Measurements from ENCODE around the gene SCML1.
A peak's percentile ranks its signal among the peaks of the same experiment; 100 is the strongest.

The SCML1 gene, protein sequence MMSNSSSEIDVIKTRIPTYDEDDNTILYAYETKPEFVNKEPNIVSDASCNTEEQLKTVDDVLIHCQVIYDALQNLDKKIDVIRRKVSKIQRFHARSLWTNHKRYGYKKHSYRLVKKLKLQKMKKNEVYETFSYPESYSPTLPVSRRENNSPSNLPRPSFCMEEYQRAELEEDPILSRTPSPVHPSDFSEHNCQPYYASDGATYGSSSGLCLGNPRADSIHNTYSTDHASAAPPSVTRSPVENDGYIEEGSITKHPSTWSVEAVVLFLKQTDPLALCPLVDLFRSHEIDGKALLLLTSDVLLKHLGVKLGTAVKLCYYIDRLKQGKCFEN

DNA sequence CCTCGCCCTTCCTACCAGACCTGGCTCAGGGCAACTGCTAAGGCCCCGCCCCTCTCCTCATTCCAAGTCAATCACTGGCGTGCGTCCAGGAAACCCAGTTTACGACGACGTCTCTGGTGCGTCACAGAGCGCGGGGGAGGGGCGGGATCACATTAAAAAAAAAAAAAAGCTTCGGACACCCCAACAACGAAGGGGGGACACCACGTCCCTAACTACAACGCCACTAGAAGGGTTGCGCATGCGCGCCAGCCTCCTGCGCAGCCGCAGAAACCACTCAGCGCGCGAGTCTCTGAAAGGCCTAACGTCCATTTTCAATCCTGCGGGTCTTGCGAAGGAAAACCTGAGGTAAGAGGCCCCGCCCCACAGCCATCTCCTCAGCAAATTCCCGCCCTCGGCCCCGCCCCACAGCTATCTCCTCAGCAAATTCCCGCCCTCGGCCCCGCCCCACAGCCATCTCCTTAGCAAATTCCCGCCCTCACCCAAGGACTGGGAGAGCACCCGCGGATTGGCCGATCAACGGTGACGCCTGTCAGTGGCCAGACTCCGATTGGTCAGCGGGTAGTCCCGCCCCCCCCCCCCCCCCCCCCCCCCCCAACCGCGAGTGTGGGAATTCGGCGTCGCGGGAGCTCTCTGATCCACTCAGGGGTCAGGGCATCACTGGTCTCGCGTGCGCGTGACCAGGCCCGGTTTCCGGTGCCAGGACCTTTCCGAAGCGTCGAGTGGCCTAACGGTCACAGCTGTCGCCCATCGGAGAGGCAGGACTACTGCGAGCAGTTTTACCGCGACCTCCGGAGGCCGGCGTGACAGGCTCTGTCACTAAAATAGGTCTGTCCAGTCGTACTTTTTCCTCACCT, at the start of gene SCML1:
Gene SCML1, plus strand, starts transcription at position 638 of the 854 bp plus-strand sequence. CDS start 6,694 bp downstream, outside the sequence.
- DNase-seq: peak; percentile 94

- DNase-seq: no peak
Measured at GRCh38 chrX:17687648-17688047, 49.6 kb upstream of the SCML1 start.

DNA sequence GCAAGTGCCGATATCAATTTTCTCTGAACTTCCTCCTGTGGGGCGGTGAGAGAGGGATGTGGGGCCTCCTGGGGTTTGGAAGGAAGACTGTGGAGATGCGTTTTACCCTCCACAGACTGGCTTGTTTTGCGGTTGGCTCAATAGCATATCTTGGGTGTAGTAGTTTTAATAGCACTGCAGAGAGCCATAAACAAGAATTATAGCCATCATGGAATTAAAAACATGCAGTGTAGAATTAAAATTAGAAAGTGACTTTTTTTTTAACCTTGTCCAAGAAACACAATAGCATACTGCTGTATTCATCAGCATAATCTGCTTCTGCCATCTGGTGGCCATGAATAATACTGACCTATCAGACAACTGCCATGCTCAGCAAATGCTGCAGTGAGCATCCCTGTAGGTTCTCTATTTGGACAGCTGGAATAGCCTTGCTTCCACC, 47.3 kb upstream of the SCML1 start:
- peak; percentile 47 for DNase-seq

DNA sequence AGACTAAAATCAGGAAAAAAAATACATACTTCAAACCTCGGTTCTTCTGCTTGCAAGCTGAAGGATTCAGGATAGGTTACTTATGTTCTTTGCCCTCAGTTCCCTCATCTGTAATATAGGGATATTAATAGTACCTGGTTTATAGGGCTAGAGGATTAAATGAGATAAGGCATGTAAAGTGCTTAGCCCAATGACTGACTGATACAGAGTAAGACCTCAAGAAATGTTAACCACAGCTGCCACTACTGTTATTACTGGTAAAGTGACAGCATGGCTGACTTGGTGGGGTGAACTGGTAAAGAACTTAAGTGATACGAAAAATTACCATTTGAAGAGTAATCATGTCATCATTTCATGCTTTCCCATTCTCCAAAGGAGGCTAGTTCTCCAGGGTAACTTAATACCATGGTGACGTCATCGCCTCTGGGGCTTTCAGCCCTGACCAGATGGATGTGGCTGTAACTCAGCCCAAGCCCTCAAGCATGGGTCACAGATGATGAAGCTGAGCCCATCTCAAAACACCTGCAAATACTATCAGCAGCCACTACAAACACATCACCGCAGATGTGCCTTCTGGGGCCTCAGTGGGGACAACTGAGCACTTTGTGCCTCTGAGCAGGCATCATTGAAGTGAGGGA, 44.5 kb upstream of the SCML1 start:
- peak; percentile 28 for DNase-seq

GRCh38 chrX:17697191-17697590, 40.1 kb upstream of the SCML1 start:
- peak; percentile 1 for DNase-seq

DNA sequence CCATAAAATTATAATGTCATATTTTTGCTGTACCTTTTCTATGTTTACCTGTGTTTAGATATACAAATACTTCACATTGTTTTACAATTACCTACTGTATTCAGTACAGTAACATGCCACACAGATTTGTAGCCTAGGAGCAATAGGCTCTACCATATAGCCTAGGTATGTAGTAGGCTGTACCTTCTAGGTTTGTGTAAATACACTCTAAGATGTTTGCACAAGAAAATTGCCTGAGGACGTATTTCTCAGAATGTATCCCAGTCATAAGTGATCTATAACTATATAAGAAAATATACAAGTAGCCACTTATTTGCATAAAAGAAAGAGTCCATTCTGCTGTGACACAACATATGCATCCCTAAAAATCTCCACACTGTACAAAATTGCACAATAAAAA, 36.3 kb upstream of the SCML1 start:
- no peak for DNase-seq

GRCh38 chrX:17703201-17703600, 34.1 kb upstream of the SCML1 start:
- DNase-seq: no peak

DNA sequence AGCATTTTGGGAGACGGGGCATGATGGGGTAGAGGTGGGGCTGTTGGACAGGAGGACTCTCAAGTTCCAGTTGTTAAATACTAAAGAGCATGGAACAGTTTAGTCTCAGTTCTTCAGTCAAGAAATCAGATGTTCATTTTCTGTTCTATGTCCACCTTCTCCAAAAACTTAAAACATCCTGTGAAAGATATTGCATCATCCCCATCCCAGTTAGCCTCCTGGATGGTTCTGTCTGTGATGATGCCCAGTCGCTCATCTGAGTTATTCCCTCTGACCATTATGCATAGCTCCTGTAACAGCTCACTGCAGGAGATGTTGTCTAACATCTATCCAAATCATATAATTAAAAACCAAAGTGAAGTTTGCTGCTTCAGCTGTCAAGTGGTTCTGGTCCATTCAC, 32.1 kb upstream of the SCML1 start:
- DNase-seq: no peak

DNA sequence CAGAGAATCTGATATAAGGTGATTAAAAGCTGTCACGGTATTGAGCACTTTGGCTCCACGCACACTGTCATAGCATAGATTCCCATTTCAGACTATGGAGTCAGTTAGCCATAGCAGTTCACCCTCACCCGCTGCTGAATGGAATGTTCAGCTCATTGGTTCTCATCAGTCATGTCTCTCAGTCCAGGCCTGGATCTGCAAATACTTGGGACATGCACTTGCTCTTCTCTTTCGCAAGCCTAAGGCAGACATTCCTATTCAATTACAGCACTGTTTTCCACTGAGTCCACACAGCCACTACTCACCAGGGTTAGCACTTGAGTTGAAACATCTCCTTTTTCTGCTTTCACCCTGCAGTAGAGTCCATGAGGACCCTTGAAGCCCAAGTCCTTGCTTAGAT, 30.6 kb upstream of the SCML1 start:
- DNase-seq: no peak

GRCh38 chrX:17707731-17708130, 29.6 kb upstream of the SCML1 start:
- DNase-seq: no peak

- no peak for DNase-seq
Measured at GRCh38 chrX:17710871-17711301, 26.4 kb upstream of the SCML1 start.

- no peak for DNase-seq
Measured at GRCh38 chrX:17713288-17713687, 24.0 kb upstream of the SCML1 start.

- no peak for DNase-seq
Measured at GRCh38 chrX:17718649-17719165, 18.6 kb upstream of the SCML1 start.

- DNase-seq: no peak
Measured at GRCh38 chrX:17719711-17720110, 17.6 kb upstream of the SCML1 start.

DNA sequence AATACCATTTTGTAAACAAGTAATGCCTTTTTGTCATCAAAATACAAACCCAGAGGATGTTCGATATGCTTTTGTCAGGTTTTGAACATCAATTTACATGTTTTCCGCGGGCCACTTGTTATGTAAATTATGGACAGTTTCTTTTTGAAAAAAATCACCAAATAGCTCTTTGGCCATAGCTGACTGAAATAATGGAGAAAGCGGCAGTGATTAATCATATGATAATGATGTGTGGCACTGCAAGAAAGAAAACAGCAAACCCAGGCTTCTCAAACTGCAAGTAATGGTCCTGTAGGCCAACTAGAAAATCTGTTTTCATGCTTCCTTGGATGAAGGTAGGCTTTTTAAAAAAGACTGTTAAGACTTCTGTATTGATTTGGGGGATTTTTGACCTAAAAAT, 15.6 kb upstream of the SCML1 start:
- no peak for DNase-seq

DNA sequence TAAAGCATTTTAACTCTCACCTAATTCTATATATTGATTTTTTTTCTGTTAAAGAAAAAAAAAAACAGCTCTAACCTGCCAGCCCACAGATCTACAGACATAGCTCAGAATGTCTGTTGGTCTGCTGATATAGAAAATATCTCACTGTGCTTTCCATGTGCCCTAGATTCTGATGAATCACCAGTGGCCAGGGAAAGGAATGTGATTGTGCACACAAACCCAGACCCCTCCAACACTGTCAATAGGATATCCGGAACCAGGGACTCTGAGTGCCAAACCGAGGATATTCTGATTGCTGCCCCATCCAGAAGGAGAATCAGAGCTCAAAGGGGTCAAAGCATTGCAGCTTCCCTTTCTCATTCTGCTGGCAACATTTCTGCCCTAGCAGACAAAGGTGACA, 12.1 kb upstream of the SCML1 start:
- no peak for DNase-seq

- no peak for DNase-seq
Measured at GRCh38 chrX:17732138-17732783, 5.0 kb upstream of the SCML1 start.

DNA sequence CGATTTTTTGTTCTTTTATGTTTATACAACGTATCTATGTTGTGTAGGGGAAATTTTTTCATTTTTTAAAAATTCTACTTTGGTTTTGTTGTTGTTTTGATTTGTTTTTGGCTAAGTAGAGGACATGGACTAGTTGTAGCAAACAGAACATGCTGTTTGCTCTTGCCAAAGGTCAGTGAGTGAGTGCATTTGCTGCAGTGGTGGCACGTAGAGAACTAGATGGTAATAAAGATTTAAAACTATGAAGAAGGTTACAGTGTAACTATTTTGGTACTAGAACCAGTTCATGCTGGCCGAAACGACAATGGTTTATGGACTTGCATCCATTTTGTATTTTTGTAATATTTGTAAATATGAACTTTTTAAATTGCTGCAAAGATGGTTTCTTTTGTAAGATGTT, 1.9 kb upstream of the SCML1 start:
- DNase-seq: no peak

DNA sequence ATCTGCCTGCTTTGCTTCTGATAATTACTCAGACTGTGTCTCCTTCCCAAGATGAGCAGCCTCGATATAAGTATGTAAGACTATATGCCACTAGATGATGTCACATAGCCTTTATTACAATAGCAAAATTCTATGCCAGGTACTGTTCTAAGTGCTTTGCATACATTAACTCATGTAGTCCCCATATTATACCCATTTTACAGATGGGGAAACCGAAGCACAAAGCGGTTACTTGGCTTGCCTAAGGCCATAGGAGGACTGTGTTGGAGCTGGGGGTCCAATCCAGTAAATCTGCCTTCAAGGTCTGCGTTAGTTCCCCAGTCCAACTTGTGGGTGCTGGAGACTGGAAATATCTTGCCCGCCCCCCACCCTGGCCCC, 826 bp upstream of the SCML1 start:
- no peak for DNase-seq

DNA sequence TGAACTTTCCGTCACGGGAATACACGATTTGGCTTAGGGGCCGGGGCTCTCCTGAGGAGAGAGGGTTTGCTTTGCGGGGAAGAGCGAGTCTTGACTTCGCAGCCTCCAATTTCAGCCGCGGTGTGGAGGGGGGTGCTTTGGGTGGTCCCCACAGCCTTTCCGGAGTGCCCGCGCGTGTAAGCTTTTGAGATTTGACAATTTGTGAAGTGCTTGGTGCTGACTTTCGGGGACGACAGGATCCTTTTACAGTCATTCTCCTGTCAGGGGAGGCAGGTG, 355 bp downstream of the SCML1 start:
- DNase-seq: peak; percentile 45

GRCh38 chrX:17737986-17738713, 857 bp downstream of the SCML1 start:
- DNase-seq: peak; percentile 43

DNA sequence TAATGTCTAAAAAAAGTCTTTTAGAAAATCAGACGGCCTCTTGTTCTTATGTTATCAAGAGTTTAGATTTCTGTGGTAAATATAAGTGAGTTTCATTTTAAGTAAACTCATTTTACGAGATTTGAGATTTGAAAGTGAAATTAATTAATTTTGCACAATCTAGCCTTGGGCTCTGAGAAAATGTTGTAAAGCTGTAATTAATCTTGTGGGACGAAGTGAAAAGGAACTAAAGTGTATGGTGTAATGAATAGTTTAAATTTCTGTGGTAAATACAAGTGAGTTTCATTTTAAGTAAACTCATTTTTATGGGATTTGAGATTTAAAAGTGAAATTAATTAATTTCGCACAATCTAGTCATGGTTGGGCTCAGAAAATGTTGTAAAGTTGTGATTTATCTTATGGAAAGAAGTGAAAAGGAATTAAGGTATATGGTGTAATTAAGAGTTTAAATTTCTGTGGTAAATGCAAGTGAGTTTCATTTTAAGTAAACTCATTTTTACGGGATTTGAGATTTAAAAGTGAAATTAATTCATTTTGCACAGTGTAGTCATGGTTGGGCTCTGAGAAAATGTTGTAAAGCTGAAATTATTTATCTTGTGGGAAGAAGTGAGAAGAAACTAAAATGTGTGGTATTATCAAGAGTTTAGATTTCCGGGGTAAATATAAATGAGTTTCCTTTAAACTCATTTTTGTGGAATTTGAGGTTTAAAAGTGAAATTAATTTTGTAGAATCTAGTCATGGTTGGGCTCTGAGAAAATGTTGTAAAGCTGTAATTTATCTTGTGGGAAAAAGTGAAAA, 1.6 kb downstream of the SCML1 start:
- DNase-seq: no peak
